GM13977 (cell line): Measurements from ENCODE around the gene PNP.

Experiments used
- DNase-seq: peaks from one replicate; pipeline ENCODE4 v3.0.0; 2012; ENCODE audit warnings: low spot score
- CTCF ChIP-seq: IDR thresholded peaks from 2 replicates; pipeline ENCODE4 v1.5.1; 2012; ENCODE audit warnings: mild to moderate bottlenecking, control low read depth; ENCODE audit not compliant: insufficient read depth; ENCODE audit errors: extremely low read depth, missing control alignments
- in situ Hi-C: fragments of 300-500 bp; cut with MboI; formaldehyde crosslinking; loops from one replicate; pipeline ENCODE4 v1.12.0; 2022; ENCODE audit warnings: low sequenced_read_pairs, low pct_unique_long_range_greater_than_20kb, mixed read lengths, inconsistent platforms; ENCODE audit not compliant: unreplicated experiment

Gene PNP

GRCh38 chr14:20477211-20477876 lies 8.1 kb downstream of the PNP start:
- no peak for TF ChIP-seq CTCF
- in situ Hi-C loops: no loop called here
- no peak for DNase-seq

DNA sequence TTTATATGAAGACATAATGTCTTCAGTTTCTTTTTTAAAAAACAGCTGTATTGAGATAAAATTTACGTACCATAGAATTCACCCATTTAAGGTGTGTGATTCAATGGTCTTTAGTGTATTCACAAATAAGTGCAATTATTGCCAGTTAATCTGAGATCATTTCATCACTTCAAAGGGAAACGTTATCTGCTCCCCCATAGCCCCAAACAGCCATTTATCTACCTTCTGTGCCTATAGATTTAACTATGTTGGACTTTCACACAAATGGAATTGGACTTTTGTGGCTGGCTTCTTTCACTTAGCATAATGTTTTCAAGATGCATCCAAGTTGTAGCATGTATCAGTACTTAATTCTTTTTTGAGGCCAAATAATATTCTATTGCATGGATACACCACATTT lies 9.7 kb downstream of the PNP start:
- in situ Hi-C loops: no loop called here
- no peak for TF ChIP-seq CTCF

DNA sequence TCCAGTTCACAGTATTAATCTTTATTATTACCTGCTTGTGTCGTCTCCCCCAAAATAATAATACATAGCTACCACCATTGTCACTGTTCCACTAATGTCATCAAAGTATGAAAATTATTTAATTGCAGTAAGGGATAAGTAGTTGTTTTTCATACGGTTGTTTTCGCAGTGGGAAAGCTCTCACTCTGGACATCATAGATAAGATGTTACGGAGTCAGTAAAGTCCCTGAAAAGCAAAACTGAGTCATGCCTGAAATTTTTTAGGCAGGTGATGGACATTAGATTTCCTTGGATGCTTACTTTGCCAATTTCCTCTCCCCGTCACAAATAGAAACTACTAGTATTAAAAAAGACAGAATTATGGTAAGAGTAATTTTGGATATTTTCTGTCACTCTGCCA lies 13.2 kb downstream of the PNP start:
- DNase-seq: no peak
- TF ChIP-seq CTCF: no peak
- in situ Hi-C loops: no loop called here

More for the DNA sequence above, 9.7 kb downstream of the PNP start:
- no peak for DNase-seq

DNA sequence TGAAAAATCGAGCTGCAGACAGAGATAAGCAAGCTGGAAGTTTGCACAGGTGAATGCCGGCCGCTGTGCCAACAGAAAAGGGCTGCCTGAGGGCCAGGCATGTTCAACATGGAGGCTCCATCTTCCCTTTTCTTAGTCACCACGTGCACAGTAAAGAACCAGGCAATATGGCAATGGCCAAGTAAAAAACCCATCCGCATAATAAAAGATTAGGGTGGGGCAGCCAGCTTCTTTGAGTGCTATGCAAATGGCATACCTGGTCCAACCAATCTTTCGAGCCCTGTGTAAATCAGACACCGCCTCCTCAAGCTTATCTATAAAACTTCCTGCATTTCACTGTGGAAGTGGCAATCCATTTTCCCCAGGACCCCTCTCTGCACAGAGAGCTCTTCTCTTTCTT lies 16.7 kb downstream of the PNP start:
- TF ChIP-seq CTCF: no peak
- in situ Hi-C loops: no loop called here
- DNase-seq: no peak

DNA sequence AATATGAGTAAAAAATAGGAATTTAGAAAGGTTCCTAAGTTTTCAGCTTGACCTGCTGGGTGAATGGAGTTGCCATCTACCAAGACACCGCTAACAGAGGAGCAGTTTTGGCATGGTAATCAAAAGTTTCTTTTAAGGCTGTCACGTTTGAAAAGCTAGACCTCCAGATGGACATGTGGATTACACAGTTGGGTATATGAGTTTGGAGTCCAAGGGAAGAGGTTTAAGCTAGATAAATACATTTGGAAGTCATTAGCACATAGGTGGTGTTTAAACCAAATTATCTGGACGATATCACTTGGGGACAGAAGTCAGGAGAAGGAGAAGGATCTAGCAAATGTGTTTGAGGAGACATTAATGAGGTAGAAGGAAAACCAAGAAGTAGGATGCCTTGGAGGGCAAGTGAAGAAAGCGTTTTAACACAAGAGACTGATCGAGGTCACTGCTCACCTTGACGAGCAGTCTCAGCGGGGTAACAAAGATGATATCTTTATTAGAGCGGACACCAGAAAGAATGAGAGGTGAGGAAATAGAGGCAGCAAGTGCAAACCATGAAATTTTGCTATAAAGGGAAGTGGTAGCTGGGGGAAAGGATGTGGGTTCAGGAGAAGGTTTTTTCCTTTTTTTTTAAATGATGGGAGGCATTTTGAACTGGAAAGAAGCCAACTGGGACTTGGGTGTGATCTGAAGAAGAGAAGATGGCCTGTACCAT lies 17.6 kb downstream of the PNP start:
- no peak for TF ChIP-seq CTCF
- in situ Hi-C loops: no loop called here
- no peak for DNase-seq

- peak; percentile 15 for TF ChIP-seq CTCF
- no peak for DNase-seq
- in situ Hi-C loops: no loop called here
Measured at GRCh38 chr14:20487396-20487725, 18.2 kb downstream of the PNP start.
